Naive thymus-derived CD4-positive, alpha-beta T cell (primary cell): ENCODE results near the gene SLC35G3. TPM values are rescaled to one million over a fixed set of nuclear protein-coding genes. Genes with fewer than 3 reads are reported as not detected.
"Not testable (repeated sequence)": the region's sequence is repeated elsewhere in the genome, so short reads cannot be mapped to it uniquely, and the experiment has no call there.

Source experiments
- ATAC-seq: fragments of 150-1000 bp; cut with Tn5 transposase; 2 replicates; pipeline ENCODE4 v1.10.0; 2021; ENCODE audit warnings: mild to moderate bottlenecking, moderate library complexity
- CTCF ChIA-PET: fragments of 350-600 bp; sonication (Branson Sonifier 250); formaldehyde crosslinking; loops from one replicate; lab custom pipeline; 2021; ENCODE audit warnings: antibody characterized with exemption; lab: Charles Lee
- POLR2A ChIA-PET: fragments of 350-600 bp; sonication (Branson Sonifier 250); formaldehyde crosslinking; loops from one replicate; lab custom pipeline; 2021; ENCODE audit warnings: antibody characterized with exemption, inconsistent platforms; lab: Charles Lee
- DNase-seq, 9 donors: peaks; one replicate each; pipeline versions ENCODE4 v3.0.0 to v3.0.0-alpha.2; 2020 to 2022; ENCODE audit warnings: mixed read lengths in 1 of 9
- H3K27ac ChIP-seq: one replicate; pipeline ENCODE4 v1.7.0; 2013; ENCODE audit warnings: mild to moderate bottlenecking, low read depth, low read length, moderate library complexity
- H3K27me3 ChIP-seq, 2 donors: one replicate each; pipeline ENCODE4 v1.7.0; 2013; ENCODE audit warnings: low read length in 2 of 2, mild to moderate bottlenecking in 2 of 2, moderate library complexity in 2 of 2; ENCODE audit not compliant: control insufficient read depth in 2 of 2, insufficient read depth in 2 of 2
- H3K36me3 ChIP-seq, 3 experiments: 1 replicate in 2 of 3; 2 replicates in 1 of 3; pipeline ENCODE4 v1.7.0; 2013; ENCODE audit warnings: low read length in 3 of 3, mild to moderate bottlenecking in 3 of 3, moderate library complexity in 1 of 3; ENCODE audit not compliant: insufficient read depth in 3 of 3, control insufficient read depth in 2 of 3
- H3K4me1 ChIP-seq, 2 donors: one replicate each; pipeline ENCODE4 v1.7.0; 2013; ENCODE audit warnings: low read length in 2 of 2, mild to moderate bottlenecking in 2 of 2, moderate library complexity in 1 of 2; ENCODE audit not compliant: control insufficient read depth in 2 of 2, insufficient read depth in 2 of 2
- H3K4me3 ChIP-seq: 2 replicates; pipeline ENCODE4 v1.7.0; 2013; ENCODE audit warnings: mild to moderate bottlenecking, low read length
- H3K9me3 ChIP-seq, 3 experiments: 1 replicate in 2 of 3; 2 replicates in 1 of 3; pipeline ENCODE4 v1.7.0; 2013; ENCODE audit warnings: low read length in 3 of 3; ENCODE audit not compliant: control insufficient read depth in 2 of 3
- H3K27ac Mint-ChIP-seq, 9 donors: one replicate each; pipeline ENCODE4 v1.8.0; 2020 to 2022; ENCODE audit warnings: mixed read lengths in 9 of 9, mild to moderate bottlenecking in 8 of 9, moderate library complexity in 5 of 9, inconsistent platforms in 2 of 9
- H3K27me3 Mint-ChIP-seq, 5 donors: one replicate each; pipeline ENCODE4 v1.8.0; 2021 to 2022; ENCODE audit warnings: mixed read lengths in 5 of 5, mild to moderate bottlenecking in 1 of 5
- H3K36me3 Mint-ChIP-seq, 5 donors: one replicate each; pipeline ENCODE4 v1.8.0; 2020 to 2022; ENCODE audit warnings: mixed read lengths in 5 of 5, mild to moderate bottlenecking in 3 of 5, inconsistent platforms in 1 of 5
- H3K4me1 Mint-ChIP-seq, 7 donors: one replicate each; pipeline ENCODE4 v1.8.0; 2020 to 2022; ENCODE audit warnings: mixed read lengths in 7 of 7, mild to moderate bottlenecking in 3 of 7, inconsistent platforms in 1 of 7
- H3K4me3 Mint-ChIP-seq, 10 donors: one replicate each; pipeline ENCODE4 v1.8.0; 2020 to 2022; ENCODE audit warnings: mild to moderate bottlenecking in 10 of 10, mixed read lengths in 10 of 10, moderate library complexity in 6 of 10, inconsistent platforms in 2 of 10
- H3K9me3 Mint-ChIP-seq, 11 donors: one replicate each; pipeline ENCODE4 v1.8.0; 2020 to 2022; ENCODE audit warnings: mixed read lengths in 11 of 11, mild to moderate bottlenecking in 4 of 11, inconsistent platforms in 1 of 11, moderate library complexity in 1 of 11
- intact Hi-C, 2 donors: fragments of 100-400 bp; cut with micrococcal nuclease; formaldehyde crosslinking; loops; one replicate each; pipeline ENCODE4 v1.15.1; 2023
- polyA plus RNA-seq, 2 donors: library from polyadenylated mRNA; unstranded; fragments of 300-500 nt; fragmentation: Illumina TruSeq; gene quantifications; one replicate each; pipeline ENCODE4 v1.2.3, GENCODE V29; 2021
- total RNA-seq, 6 experiments: library from RNA in 5 of 6; stranded (reverse) in 5 of 6; gene quantifications; 1 replicate in 5 of 6; 2 replicates in 1 of 6; pipeline ENCODE4 v1.2.3 and lab custom pipeline; 2021 to 2026

SLC35G3 gene
- total and polyA plus RNA-seq, 7 experiments from 2014 or later: not detected

DNA sequence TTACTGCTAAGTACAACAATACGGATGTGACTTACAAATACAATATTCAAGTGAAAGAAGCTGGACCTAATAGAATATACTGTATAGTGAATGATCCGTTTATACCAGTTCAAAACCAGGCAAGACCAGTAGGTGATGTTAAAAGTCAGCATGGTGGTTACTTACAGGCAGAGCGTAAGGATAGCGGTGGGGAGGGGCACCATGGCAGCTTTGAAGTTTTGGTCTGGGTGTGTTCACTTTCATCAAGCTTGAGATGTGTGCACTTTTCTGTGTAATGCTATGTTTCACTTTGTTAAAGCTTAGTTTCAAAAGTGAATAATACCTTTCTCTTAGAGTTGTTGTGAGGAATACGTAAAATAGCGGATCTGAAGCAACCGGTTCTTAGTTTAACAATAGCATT, 16.5 kb upstream of the SLC35G3 start:
- Histone ChIP-seq H3K9me3 (no peaks in the 10 kb centered on the region), H3K36me3 (no peaks in the 10 kb centered on the region), H3K27me3 (no peaks in the 10 kb centered on the region), H3K4me3 (no peak overlapping the region), H3K4me1 (peaks cover 49 to 51% of the 10 kb centered on the region in 2 donors), H3K27ac (no peak overlapping the region)
- ATAC-seq: peak; percentile 20
- ChIA-PET POLR2A (interaction anchor here (0.5 to 9.4 kb wide), 15 partner anchors 10 to 368 kb away, joined by 3 to 459 read pairs (median 4); partner anchors contain the start of gene SLFN5), CTCF (interaction anchor here (0.6 to 1.5 kb wide), 3 partner anchors 25 to 33 kb away, joined by 3 to 13 read pairs (median 6); no protein-coding TSS in a partner anchor)
- peak overlapping the region; percentile 36 to 91 (median 58) for H3K4me3 Mint-ChIP-seq
- peaks cover 0 to 22% (median 0%) of the 10 kb centered on the region in 11 donors for H3K9me3 Mint-ChIP-seq
- H3K4me1 Mint-ChIP-seq: peaks cover 56 to 86% (median 80%) of the 10 kb centered on the region in 7 donors
- intact Hi-C loops: no loop called here
- H3K27ac Mint-ChIP-seq: peak overlapping the region; percentile 44 to 99 (median 92)
- DNase-seq: peak in 7 of 9 donors; percentile 65 to 78 (median 71)
- H3K27me3 Mint-ChIP-seq: no peaks in the 10 kb centered on the region
- H3K36me3 Mint-ChIP-seq: peaks cover 0 to 38% (median 3%) of the 10 kb centered on the region in 5 donors

DNA sequence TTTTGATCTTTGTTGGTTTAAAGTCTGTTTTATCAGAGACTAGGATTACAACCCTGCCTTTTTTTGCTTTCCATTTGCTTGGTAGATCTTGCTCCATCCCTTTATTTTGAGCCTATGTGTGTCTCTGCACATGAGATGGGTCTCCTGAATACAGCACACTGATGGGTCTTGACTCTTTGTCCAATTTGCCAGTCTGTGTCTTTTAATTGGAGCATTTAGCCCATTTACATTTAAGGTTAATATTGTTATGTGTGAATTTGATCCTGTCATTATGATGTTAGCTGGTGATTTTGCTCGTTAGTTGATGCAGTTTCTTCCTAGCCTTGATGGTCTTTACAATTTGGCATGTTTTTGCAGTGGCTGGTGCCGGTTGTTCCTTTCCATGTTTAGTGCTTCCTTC, 8.4 kb upstream of the SLC35G3 start:
- H3K27ac ChIP-seq, H3K27me3 ChIP-seq, H3K36me3 ChIP-seq, H3K9me3 ChIP-seq, CTCF ChIA-PET, DNase-seq, POLR2A ChIA-PET, ATAC-seq, H3K27ac Mint-ChIP-seq, intact Hi-C loops, H3K4me3 Mint-ChIP-seq, H3K4me3 ChIP-seq: not testable (repeated sequence)
- peaks cover 0 to 48% (median 24%) of the 10 kb centered on the region in 11 donors for H3K9me3 Mint-ChIP-seq
- H3K4me1 ChIP-seq: peaks cover 0 to 12% of the 10 kb centered on the region in 2 donors
- H3K36me3 Mint-ChIP-seq: peaks cover 7 to 45% (median 10%) of the 10 kb centered on the region in 5 donors
- H3K4me1 Mint-ChIP-seq: peaks cover 4 to 33% (median 22%) of the 10 kb centered on the region in 7 donors
- H3K27me3 Mint-ChIP-seq: peaks cover 0 to 12% (median 0%) of the 10 kb centered on the region in 5 donors

DNA sequence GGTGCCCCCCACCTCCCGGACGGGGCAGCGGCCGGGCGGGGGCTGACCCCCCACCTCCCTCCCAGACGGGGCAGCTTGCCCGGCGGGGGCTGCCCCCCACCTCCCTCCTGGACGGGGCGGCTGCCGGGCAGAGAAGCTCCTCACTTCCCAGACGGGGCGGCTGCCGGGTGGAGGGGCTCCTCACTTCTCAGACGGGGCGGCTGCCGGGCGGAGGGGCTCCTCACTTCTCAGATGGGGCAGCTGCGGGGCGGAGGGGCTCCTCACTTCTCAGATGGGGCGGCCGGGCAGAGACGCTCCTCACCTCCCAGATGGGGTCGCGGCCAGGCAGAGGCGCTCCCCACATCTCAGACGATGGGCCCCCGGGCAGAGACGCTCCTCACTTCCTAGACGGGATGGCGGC, 869 bp upstream of the SLC35G3 start:
- Mint-ChIP-seq H3K36me3 (peaks cover 0 to 29% (median 3%) of the 10 kb centered on the region in 5 donors), H3K27me3 (peaks cover 0 to 11% (median 0%) of the 10 kb centered on the region in 5 donors), H3K4me1 (peaks cover 16 to 52% (median 26%) of the 10 kb centered on the region in 7 donors), H3K9me3 (peaks cover 0 to 20% (median 3%) of the 10 kb centered on the region in 11 donors)
- CTCF ChIA-PET, H3K36me3 ChIP-seq, POLR2A ChIA-PET, H3K27ac ChIP-seq, DNase-seq, H3K27ac Mint-ChIP-seq, H3K4me3 Mint-ChIP-seq, ATAC-seq, H3K27me3 ChIP-seq, H3K4me3 ChIP-seq, H3K9me3 ChIP-seq, intact Hi-C loops: not testable (repeated sequence)
- peaks cover 0 to 13% of the 10 kb centered on the region in 2 donors for H3K4me1 ChIP-seq

DNA sequence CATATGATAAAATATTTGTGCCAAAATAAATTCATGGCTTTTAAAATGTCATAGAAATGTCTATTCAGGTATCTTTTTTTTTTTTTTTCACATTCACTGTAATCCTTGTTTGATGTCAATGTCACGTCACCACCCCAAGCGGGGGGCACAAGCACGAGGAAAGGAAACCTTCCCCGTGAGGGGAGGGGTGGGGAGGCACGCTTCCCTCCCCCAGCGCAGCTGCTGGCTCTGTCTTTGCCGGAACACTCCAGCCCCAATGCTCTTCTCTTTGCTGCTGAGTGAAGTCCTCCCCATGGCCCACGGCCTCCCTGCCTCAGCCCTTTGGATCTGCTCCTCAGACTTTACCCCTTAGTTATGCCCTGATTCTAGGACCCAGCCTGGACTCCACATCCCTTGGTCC, 1.5 kb downstream of the SLC35G3 start:
- peaks cover 0 to 18% (median 0%) of the 10 kb centered on the region in 5 donors for H3K36me3 Mint-ChIP-seq

DNA sequence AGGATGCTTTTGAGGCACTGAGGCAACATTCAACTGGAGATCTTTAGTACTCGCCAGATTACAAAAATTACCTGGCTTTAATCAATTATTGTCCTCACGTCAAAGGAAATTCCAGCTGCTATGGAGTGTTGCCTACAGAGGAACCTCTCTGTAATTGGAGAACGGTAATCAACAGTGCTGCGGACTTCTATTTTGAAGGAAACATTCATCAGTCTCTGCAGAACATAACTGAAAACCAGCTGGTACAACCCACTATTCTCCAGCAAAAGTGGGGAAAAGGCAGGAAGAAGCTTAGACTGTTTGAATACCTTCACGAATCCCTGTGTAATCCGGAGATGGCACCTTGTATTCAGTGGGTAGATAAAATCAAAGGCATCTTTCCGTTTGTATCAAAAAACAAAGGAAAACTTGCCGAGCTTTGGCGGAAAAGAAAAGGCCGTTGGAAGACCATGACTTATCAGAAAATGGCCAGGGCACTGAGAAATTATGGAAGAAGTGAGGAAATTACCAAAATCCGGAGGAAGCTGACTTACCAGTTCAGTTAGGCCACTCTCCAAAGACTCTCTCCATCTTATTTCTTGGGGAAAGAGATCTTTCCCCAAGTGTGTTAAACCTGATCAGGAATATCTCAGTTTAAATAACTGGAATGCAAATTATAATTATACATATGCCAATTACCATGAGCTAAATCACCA, 3.0 kb downstream of the SLC35G3 start:
- peak overlapping the region in 1 of 10 donors; percentile 8 for H3K4me3 Mint-ChIP-seq
- ATAC-seq (no peak), DNase-seq (no peak)
- CTCF ChIA-PET: interaction anchor here (1.0 to 1.3 kb wide), 3 partner anchors 23 to 347 kb away, joined by 3 to 6 read pairs (median 4); no protein-coding TSS in a partner anchor
- POLR2A ChIA-PET: interaction anchor here (1.5 to 5.1 kb wide), 5 partner anchors 12 to 50 kb away, joined by 4 to 57 read pairs (median 7); partner anchors contain the start of gene SLFN5
- H3K4me1 Mint-ChIP-seq: peaks cover 40 to 82% (median 60%) of the 10 kb centered on the region in 7 donors
- H3K9me3 ChIP-seq: no peaks in the 10 kb centered on the region
- H3K27ac Mint-ChIP-seq: peak overlapping the region in 3 of 9 donors; percentile 14 to 78 (median 32)
- peaks cover 0 to 7% (median 0%) of the 10 kb centered on the region in 11 donors for H3K9me3 Mint-ChIP-seq
- no peak overlapping the region for H3K4me3 ChIP-seq
- peaks cover 0 to 17% (median 0%) of the 10 kb centered on the region in 5 donors for H3K36me3 Mint-ChIP-seq
- no peaks in the 10 kb centered on the region for H3K27me3 ChIP-seq
- peaks cover 14 to 49% of the 10 kb centered on the region in 2 donors for H3K4me1 ChIP-seq
- no peaks in the 10 kb centered on the region for H3K36me3 ChIP-seq
- H3K27ac ChIP-seq: no peak overlapping the region
- H3K27me3 Mint-ChIP-seq: peaks cover 0 to 5% (median 0%) of the 10 kb centered on the region in 5 donors
- intact Hi-C loops: no loop called here

More for the DNA sequence above, 1.5 kb downstream of the SLC35G3 start:
- Mint-ChIP-seq H3K9me3 (peaks cover 0 to 8% (median 0%) of the 10 kb centered on the region in 11 donors), H3K4me3 (peak overlapping the region in 9 of 10 donors; percentile 60 to 79 (median 71)), H3K27me3 (peaks cover 0 to 9% (median 0%) of the 10 kb centered on the region in 5 donors), H3K27ac (peak overlapping the region in 8 of 9 donors; percentile 78 to 91 (median 86)), H3K4me1 (peaks cover 29 to 75% (median 50%) of the 10 kb centered on the region in 7 donors)
- CTCF ChIA-PET: no interaction called here
- H3K27ac ChIP-seq: no peak overlapping the region
- no peaks in the 10 kb centered on the region for H3K27me3 ChIP-seq
- ATAC-seq (peak; percentile 37), DNase-seq (peak in 4 of 9 donors; percentile 39 to 44 (median 42))
- H3K36me3 ChIP-seq: no peaks in the 10 kb centered on the region
- no peaks in the 10 kb centered on the region for H3K9me3 ChIP-seq
- intact Hi-C loops: no loop called here
- H3K4me1 ChIP-seq: peaks cover 10 to 33% of the 10 kb centered on the region in 2 donors
- no peak overlapping the region for H3K4me3 ChIP-seq
- POLR2A ChIA-PET: interaction anchor here (0.6 kb wide), 1 partner anchor 113 kb away, joined by 3 read pairs; no protein-coding TSS in a partner anchor

DNA sequence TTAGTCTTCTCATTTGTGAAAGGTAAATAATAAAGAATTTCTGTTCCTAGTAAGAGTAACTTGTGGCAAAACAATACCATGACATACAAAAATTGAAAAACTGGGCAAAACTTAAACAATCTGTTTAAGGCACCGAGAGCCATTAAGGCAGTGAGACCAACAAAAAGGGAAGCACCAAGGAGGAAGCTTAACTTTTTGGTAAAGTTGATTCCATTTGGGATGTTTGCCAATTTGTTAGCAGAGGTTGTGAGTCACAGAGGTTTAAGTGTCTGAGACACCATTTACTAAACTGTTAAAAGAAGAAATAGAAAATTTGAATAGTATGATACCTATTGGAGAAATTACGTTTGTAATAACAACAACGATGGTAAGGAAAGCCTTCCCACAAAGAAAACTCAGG, 4.9 kb downstream of the SLC35G3 start:
- Histone ChIP-seq H3K36me3 (no peaks in the 10 kb centered on the region), H3K27ac (no peak overlapping the region), H3K4me1 (peaks cover 14 to 53% of the 10 kb centered on the region in 2 donors), H3K4me3 (no peak overlapping the region), H3K27me3 (no peaks in the 10 kb centered on the region), H3K9me3 (no peaks in the 10 kb centered on the region)
- Mint-ChIP-seq H3K27ac (peak overlapping the region in 7 of 9 donors; percentile 6 to 94 (median 89)), H3K36me3 (peaks cover 0 to 18% (median 0%) of the 10 kb centered on the region in 5 donors), H3K9me3 (peaks cover 0 to 5% (median 0%) of the 10 kb centered on the region in 11 donors), H3K4me3 (peak overlapping the region in 9 of 10 donors; percentile 45 to 84 (median 68)), H3K27me3 (peaks cover 0 to 4% (median 0%) of the 10 kb centered on the region in 5 donors), H3K4me1 (peaks cover 44 to 91% (median 72%) of the 10 kb centered on the region in 7 donors)
- no peak for DNase-seq
- POLR2A ChIA-PET: interaction anchor here (0.8 to 5.1 kb wide), 7 partner anchors 13 to 347 kb away, joined by 3 to 57 read pairs (median 5); partner anchors contain the start of gene SLFN5
- no peak for ATAC-seq
- intact Hi-C loops: no loop called here
- CTCF ChIA-PET: interaction anchor here (0.6 kb wide), 1 partner anchor 620 kb away, joined by 3 read pairs; the partner anchor contains the start of gene TAF15
